OCI-LY3 (cell line): ENCODE results near the gene DLG1.
"Not testable (repeated sequence)": the region's sequence is repeated elsewhere in the genome, so short reads cannot be mapped to it uniquely, and the experiment has no call there.

Experiments used
- EZH2phosphoT487 ChIP-seq: fragments of 200-600 bp; shearing (Covaris generic); IDR thresholded peaks from 2 replicates; pipeline ENCODE4 v1.6.1; 2018; ENCODE audit warnings: antibody characterized with exemption, mixed run types, low read depth
- TF ChIP-seq, protein P1 (sequence below): fragments of 200-600, 300-600 bp; sonication (generic); IDR thresholded peaks from 2 replicates; pipeline ENCODE4 v1.5.1; 2014; ENCODE audit warnings: antibody characterized with exemption, low read length, low read depth

DNA sequence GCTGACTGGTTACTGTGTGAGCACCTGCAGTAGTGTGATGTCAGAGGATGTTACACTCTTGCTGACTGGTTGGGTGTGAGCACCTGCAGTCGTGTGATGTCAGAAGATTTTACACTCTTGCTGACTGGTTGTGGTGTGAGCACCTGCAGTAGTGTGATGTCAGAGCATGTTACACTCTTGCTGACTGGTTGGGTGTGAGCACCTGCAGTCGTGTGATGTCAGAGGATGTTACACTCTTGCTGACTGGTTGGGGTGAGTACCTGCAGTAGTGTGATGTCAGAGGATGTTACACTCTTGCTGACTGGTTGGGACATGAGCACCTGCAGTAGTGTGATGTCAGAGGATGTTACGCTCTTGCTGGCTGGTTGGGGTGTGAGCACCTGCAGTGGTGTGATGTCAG lies 264.6 kb downstream of the DLG1 start:
- TF ChIP-seq, protein P1, sequence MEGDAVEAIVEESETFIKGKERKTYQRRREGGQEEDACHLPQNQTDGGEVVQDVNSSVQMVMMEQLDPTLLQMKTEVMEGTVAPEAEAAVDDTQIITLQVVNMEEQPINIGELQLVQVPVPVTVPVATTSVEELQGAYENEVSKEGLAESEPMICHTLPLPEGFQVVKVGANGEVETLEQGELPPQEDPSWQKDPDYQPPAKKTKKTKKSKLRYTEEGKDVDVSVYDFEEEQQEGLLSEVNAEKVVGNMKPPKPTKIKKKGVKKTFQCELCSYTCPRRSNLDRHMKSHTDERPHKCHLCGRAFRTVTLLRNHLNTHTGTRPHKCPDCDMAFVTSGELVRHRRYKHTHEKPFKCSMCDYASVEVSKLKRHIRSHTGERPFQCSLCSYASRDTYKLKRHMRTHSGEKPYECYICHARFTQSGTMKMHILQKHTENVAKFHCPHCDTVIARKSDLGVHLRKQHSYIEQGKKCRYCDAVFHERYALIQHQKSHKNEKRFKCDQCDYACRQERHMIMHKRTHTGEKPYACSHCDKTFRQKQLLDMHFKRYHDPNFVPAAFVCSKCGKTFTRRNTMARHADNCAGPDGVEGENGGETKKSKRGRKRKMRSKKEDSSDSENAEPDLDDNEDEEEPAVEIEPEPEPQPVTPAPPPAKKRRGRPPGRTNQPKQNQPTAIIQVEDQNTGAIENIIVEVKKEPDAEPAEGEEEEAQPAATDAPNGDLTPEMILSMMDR: not testable (repeated sequence)
- not testable (repeated sequence) for TF ChIP-seq EZH2phosphoT487
